IPS-15b (cell line): Measurements from ENCODE around the gene FMNL1.

Experiments
- H3K27me3 ChIP-seq: one replicate; pipeline ENCODE4 v1.6.1; 2013; ENCODE audit warnings: low read length; ENCODE audit not compliant: control insufficient read depth, insufficient read depth
- H3K36me3 ChIP-seq: one replicate; pipeline ENCODE4 v1.6.1; 2013; ENCODE audit warnings: low read length; ENCODE audit not compliant: control insufficient read depth, insufficient read depth
- H3K4me1 ChIP-seq: one replicate; pipeline ENCODE4 v1.6.1; 2013; ENCODE audit warnings: mild to moderate bottlenecking, low read length; ENCODE audit not compliant: control insufficient read depth, insufficient read depth
- H3K4me3 ChIP-seq: one replicate; pipeline ENCODE4 v1.5.1; 2013; ENCODE audit warnings: low read depth, low read length
- H3K9ac ChIP-seq: one replicate; pipeline ENCODE4 v1.6.1; 2013; ENCODE audit warnings: low read depth, mild to moderate bottlenecking, low read length
- H3K9me3 ChIP-seq: one replicate; pipeline ENCODE4 v1.6.1; 2013; ENCODE audit warnings: mild to moderate bottlenecking, low read length; ENCODE audit not compliant: control insufficient read depth, insufficient read depth

The FMNL1 gene

DNA sequence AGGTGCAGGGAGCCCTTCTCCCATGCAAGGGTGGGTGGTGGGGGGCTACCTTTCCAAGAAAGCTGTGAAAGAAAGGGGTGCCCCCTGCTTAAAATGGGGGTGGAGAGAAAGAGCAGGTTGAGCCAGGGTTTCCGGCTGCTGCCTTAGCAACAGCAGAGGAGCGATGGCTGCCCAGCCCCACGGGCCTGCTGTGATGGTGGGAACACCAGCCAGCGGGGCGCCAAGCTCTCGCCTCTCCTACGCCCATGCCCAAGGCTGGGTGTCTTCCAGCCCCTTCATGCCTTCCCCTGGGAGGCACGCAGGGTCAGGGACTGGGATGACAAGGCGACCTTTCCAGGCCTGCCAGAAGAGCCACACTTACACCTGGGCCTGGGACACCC lies 3.0 kb downstream of the FMNL1 start:
- peaks cover 17% of the 10 kb centered on the region for H3K4me1 ChIP-seq
- no peak overlapping the region for H3K9ac ChIP-seq
- no peak overlapping the region for H3K4me3 ChIP-seq

DNA sequence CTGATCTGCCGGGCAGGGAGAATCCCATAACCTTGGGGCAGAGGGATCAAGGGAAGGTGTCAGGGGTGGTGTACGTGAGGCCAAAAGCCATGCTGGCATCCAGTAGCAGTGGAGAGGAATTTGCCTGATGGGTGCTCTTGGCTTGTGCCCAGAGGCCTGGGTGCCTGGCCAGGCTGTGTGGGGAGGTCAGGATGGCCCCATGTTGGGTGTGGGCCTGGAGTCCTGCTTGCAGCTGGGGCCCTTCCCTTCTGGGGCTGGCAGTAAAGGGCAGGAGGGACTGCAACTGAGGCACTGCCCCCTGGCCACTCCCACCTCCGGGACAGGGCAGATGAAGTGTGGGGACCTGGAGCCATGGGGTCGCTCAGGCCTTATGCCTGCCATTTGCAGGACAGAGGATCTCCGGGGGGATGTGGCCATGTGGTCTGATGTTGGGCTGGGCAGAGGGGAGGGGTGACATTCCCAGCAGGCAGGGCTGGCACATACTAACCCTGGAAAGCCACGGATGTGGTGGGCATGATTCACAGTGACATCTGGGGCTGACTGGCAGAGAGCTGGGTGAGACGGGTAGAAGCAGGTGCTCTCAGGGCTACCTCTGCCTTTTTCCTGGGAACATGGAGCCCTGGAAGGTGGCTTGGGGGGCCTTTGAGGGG lies 3.5 kb downstream of the FMNL1 start:
- no peak overlapping the region for H3K9ac ChIP-seq
- peaks cover 17% of the 10 kb centered on the region for H3K4me1 ChIP-seq
- peaks cover 30% of the 10 kb centered on the region for H3K27me3 ChIP-seq
- no peaks in the 10 kb centered on the region for H3K9me3 ChIP-seq
- no peaks in the 10 kb centered on the region for H3K36me3 ChIP-seq
- H3K4me3 ChIP-seq = no peak overlapping the region

More for the DNA sequence above, 3.0 kb downstream of the FMNL1 start:
- no peaks in the 10 kb centered on the region for H3K36me3 ChIP-seq
- H3K27me3 ChIP-seq = peaks cover 35% of the 10 kb centered on the region
- no peaks in the 10 kb centered on the region for H3K9me3 ChIP-seq

DNA sequence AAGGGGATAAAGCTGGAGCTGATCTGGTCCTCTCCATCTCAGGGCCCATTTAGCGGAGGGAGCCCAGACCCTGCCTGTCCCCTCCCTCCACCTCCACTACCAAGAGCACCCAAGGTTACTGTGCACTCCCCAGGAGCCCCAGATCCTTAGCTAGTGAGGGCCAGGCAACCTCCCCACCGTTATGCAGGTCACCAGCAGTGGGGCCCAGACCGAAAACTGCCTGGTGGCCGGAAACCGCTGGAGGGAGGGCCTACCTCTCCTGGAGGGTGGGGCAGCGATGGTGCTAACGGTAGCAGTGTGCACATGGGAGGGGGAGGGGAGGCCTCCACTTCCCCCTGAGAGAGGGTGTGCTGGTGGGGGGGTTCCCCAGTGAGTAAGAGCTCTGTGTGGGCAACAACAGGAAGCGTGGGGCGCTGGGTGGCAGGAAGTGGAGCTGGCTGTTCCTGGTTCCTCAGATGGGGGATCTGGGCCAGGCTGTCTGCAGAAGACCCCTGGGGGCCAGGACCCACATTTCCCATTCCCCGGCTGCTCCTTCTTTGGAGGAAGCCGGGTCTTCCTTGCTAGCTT lies 4.4 kb downstream of the FMNL1 start:
- H3K4me3 ChIP-seq = no peak overlapping the region
- peaks cover 17% of the 10 kb centered on the region for H3K4me1 ChIP-seq
- peaks cover 21% of the 10 kb centered on the region for H3K27me3 ChIP-seq
- no peak overlapping the region for H3K9ac ChIP-seq
- no peaks in the 10 kb centered on the region for H3K36me3 ChIP-seq
- H3K9me3 ChIP-seq = no peaks in the 10 kb centered on the region

- Histone ChIP-seq H3K36me3 (no peaks in the 10 kb centered on the region), H3K4me1 (peaks cover 17% of the 10 kb centered on the region), H3K4me3 (no peak overlapping the region), H3K27me3 (peaks cover 19% of the 10 kb centered on the region), H3K9ac (no peak overlapping the region), H3K9me3 (no peaks in the 10 kb centered on the region)
Measured at GRCh38 chr17:45226576-45226975, 4.9 kb downstream of the FMNL1 start.

DNA sequence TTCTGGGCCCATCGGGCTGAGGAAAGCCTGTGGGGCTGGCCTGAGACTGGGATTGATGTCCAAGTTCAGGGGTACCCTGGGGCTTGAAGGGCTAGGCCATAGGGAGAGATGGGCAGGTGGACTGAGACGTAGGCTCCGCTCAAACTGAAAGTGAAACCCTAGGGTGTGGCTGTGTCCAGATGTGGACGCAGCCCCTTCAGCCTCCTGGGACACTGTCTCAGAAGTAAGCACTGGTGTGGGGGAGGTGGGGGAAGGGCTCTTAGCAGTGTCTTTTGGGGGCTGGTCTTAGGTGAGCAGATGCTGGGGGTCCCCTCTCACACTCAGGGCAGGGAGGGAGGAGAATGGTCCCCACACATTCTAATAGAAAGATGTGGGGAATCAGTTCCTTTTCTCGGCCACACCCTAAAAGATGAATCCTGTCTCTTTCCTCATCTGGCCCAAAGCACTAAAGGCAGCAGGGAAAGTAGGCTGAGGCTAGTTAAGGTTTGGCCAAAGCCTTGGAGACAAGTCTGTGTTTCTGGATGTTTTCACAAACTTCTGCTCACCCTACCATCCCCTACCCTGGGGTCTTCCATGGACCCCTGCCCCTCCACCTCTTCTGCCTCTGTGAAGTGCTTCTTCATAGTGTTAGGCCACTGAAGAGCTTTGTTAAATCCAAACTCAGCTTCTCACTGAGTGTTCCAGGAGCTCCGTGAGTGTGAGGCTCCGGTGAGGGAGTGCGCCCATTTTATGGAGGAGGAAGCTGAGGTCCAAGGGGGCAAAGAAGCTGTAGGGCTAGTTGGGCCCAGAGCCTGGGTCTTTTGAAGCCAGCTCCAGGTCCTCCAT lies 5.6 kb downstream of the FMNL1 start:
- H3K9ac ChIP-seq = no peak overlapping the region
- peaks cover 17% of the 10 kb centered on the region for H3K4me1 ChIP-seq

DNA sequence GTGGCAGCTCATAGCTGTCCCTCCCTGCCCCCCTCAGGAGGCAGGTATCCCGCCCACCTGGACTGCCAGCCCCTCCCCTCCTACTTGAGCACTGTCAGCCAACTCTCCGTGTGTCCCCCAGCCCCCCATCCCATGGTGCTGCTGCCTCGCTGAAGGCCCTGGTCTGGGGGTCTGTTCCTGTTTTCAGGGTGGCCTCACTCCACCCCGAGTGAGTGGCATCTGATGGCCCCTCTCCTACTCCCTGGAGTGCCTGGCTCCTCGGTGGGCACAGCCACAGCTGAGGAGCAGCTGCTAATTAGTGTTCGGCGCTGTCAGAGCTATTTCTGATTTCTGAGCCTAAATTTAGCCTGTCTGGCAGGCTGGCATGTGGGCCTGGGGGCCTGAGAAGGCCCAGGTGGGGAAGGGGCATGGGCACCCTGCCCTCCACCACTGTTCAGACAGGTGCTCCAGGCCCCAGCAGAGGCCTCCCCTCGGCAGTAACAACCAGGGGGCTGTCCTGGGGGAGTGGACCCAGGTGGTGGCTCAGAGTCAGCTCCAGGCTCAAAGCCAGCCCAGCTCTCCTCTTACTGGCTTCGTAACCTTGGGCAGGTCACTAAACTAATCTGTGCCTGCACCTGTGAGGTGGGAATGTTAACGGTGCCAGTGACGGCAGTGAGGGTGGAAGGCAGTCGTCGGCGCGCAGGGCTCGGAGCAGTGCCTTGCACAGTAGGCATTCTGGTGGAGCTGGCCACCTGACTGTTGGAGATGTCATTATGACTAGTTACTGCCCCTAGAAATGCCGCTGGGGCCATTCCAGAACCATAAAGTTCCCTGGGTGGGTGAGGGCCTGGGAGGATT lies 6.5 kb downstream of the FMNL1 start:
- no peaks in the 10 kb centered on the region for H3K9me3 ChIP-seq
- no peak overlapping the region for H3K9ac ChIP-seq
- H3K27me3 ChIP-seq = peaks cover 13% of the 10 kb centered on the region
- no peak overlapping the region for H3K4me3 ChIP-seq
- peaks cover 15% of the 10 kb centered on the region for H3K4me1 ChIP-seq
- H3K36me3 ChIP-seq = no peaks in the 10 kb centered on the region

More for the DNA sequence above, 5.6 kb downstream of the FMNL1 start:
- H3K9me3 ChIP-seq = no peaks in the 10 kb centered on the region
- H3K27me3 ChIP-seq = peaks cover 19% of the 10 kb centered on the region
- H3K36me3 ChIP-seq = no peaks in the 10 kb centered on the region
- H3K4me3 ChIP-seq = no peak overlapping the region

DNA sequence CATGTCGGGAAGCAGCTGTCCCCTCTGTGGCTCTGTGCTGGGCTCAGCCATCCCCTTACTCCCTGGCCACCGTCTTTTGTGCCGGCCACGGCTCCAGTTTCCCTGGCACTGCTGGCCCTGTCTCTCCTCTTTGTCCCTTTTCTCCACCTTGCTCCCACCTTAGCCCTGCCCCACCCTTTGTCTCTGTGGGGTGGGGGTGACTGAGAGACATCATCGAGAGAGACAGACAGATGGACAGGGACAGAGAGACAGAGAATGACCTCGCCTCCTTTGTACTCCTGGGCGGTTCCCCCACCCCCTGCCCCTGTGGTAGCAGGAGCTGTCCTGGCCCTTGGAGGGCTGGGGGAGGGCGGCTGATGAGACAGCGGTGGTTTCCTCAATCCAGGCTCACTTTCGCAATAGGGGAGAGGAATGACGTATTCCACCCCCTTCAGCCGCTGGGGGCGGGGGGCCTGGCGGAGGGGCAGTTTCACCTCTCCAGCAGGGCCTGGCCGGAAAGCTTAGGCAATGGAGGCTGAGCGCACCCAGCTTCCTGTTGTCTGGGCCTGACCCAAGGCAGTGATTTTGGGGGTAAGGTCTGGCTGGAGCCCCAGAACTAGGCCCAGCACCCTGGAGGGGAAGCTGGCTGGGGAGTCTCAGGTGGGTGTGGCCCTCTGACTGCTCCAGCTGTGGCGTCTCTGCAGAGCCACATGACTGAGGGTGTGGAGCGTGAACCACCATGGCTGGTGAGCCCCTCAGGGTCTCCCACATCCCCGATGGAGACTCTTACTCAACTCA lies 7.3 kb downstream of the FMNL1 start:
- H3K4me3 ChIP-seq = peak overlapping the region; percentile 27
- peaks cover 15% of the 10 kb centered on the region for H3K4me1 ChIP-seq
- H3K9ac ChIP-seq = no peak overlapping the region

DNA sequence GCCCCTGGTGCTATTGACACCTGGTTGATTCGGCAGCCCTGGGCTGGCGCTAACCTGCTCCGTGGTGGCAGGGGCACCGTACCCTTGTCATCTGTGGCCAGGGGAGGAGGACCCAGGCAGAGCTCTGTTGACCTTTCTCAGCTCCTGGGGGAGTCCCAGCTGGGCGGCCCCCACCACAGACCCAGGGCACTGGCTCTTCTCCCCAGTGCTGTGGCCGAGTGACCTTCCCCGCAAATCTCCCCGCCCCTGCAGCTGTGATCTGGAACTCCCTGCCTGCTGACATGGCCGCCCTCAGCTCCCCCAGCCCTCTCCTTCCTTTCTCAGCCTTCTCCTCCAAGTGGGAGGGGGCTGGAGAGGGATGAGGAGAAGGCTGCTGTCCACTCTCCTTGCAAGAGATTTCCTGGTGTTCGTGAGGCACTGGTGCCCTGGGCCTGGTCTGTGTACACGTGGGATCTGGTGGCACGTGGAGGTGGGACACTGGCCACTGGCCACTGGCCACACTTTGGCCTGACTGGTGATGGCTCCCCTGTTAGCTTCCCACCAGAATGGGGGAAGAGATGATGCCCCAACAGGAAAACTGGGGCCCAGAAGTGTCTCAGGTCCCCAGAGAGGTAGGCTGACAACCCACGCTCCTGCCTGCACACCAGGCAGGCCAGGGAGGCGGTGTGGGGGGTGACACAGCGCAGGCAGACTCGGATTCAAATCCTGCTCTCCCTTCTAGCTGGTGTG lies 8.2 kb downstream of the FMNL1 start:
- no peak overlapping the region for H3K4me3 ChIP-seq

More for the DNA sequence above, 7.3 kb downstream of the FMNL1 start:
- peaks cover 4% of the 10 kb centered on the region for H3K27me3 ChIP-seq
- no peaks in the 10 kb centered on the region for H3K9me3 ChIP-seq
- H3K36me3 ChIP-seq = no peaks in the 10 kb centered on the region

DNA sequence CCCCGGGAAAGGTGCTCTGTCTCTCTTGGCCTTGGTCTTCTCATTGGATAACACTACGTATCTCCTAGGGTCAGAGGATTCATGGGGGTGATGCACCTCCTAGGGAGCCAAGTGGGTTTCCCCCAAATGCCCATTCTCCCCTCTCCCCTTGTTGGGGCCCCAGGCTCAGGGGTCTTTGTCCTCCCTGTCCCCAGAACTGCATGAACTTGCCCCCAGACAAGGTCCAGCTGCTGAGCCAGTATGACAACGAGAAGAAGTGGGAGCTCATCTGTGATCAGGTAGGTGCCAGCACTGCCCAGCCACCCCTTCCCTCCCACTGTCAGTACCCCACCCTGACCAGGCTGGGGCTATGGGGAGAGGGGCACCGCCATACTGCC lies 8.7 kb downstream of the FMNL1 start:
- Histone ChIP-seq H3K4me1 (peaks cover 15% of the 10 kb centered on the region), H3K9ac (no peak overlapping the region), H3K9me3 (no peaks in the 10 kb centered on the region), H3K27me3 (no peaks in the 10 kb centered on the region), H3K4me3 (no peak overlapping the region), H3K36me3 (peaks cover 2% of the 10 kb centered on the region)

More for the DNA sequence above, 8.2 kb downstream of the FMNL1 start:
- Histone ChIP-seq H3K36me3 (peaks cover 2% of the 10 kb centered on the region), H3K4me1 (peaks cover 15% of the 10 kb centered on the region), H3K9me3 (no peaks in the 10 kb centered on the region), H3K9ac (no peak overlapping the region), H3K27me3 (peaks cover 1% of the 10 kb centered on the region)

- Histone ChIP-seq H3K36me3 (peaks cover 2% of the 10 kb centered on the region), H3K27me3 (no peaks in the 10 kb centered on the region), H3K4me1 (peaks cover 17% of the 10 kb centered on the region), H3K4me3 (no peak overlapping the region), H3K9me3 (no peaks in the 10 kb centered on the region), H3K9ac (no peak overlapping the region)
Measured at GRCh38 chr17:45230787-45231480, 9.2 kb downstream of the FMNL1 start.
